ENCODE measurements around the gene SAP30L. TPM values are rescaled to one million over a fixed set of nuclear protein-coding genes. Genes with fewer than 3 reads are reported as not detected.
A peak's percentile ranks its signal among the peaks of the same experiment; 100 is the strongest.

The SAP30L gene
- 43.2 TPM for total RNA-seq
- long read RNA-seq, full-length matches to known transcripts = 42 of 60 reads
- long read RNA-seq, partial matches to known transcripts = 2 of 60 reads
- long read RNA-seq, other reads (novel, unspliced or antisense) = 16 of 60 reads

GRCh38 chr5:154445422-154446194 lies at the start of gene SAP30L:
Gene SAP30L (plus strand): TSS chr5:154445997. CDS start chr5:154446605, 608 bp downstream.
- peak; percentile 97 for DNase-seq
- Histone ChIP-seq H3K9me3 (no peaks in the 10 kb centered on the region), H3K36me3 (peaks cover 16% of the 10 kb centered on the region), H3K27me3 (no peaks in the 10 kb centered on the region), H3K27ac (peak within 1 kb of the TSS; percentile 88), H3K4me3 (peak within 1 kb of the TSS; percentile 96), H3K4me1 (peaks cover 30% of the 10 kb centered on the region)
- peak; percentile 98 for ATAC-seq
- TF ChIP-seq CTCF (IDR thresholded peaks at IDR 0.05) = no peak
- intact Hi-C loops (cut with DNase I) = no loop called here

GRCh38 chr5:154396128-154396527 lies 49.7 kb upstream of the SAP30L start:
- H3K27ac ChIP-seq = no peak overlapping the region
- H3K27me3 ChIP-seq = no peaks in the 10 kb centered on the region
- H3K4me1 ChIP-seq = no peaks in the 10 kb centered on the region
- TF ChIP-seq CTCF (IDR thresholded peaks at IDR 0.05) = no peak
- no peak overlapping the region for H3K4me3 ChIP-seq
- peaks cover 21% of the 10 kb centered on the region for H3K36me3 ChIP-seq
- DNase-seq (no peak), ATAC-seq (no peak)
- H3K9me3 ChIP-seq = no peaks in the 10 kb centered on the region
- intact Hi-C loops (cut with DNase I) = no loop called here

GRCh38 chr5:154397652-154398406 lies 48.0 kb upstream of the SAP30L start:
- intact Hi-C loops (cut with DNase I) = no loop called here
- peaks cover 18% of the 10 kb centered on the region for H3K36me3 ChIP-seq
- no peaks in the 10 kb centered on the region for H3K4me1 ChIP-seq
- no peaks in the 10 kb centered on the region for H3K27me3 ChIP-seq
- H3K9me3 ChIP-seq = no peaks in the 10 kb centered on the region
- ATAC-seq (peak; percentile 29), DNase-seq (no peak)
- H3K4me3 ChIP-seq = no peak overlapping the region
- no peak overlapping the region for H3K27ac ChIP-seq
- no peak for TF ChIP-seq CTCF (IDR thresholded peaks at IDR 0.05)

- no peaks in the 10 kb centered on the region for H3K9me3 ChIP-seq
- ATAC-seq (no peak), DNase-seq (no peak)
- TF ChIP-seq CTCF (IDR thresholded peaks at IDR 0.05) = no peak
- no peak overlapping the region for H3K27ac ChIP-seq
- intact Hi-C loops (cut with DNase I) = loop anchor here (10.0 kb wide), 1 partner anchor 196 kb away; no protein-coding TSS in a partner anchor
- peaks cover 4% of the 10 kb centered on the region for H3K4me1 ChIP-seq
- no peak overlapping the region for H3K4me3 ChIP-seq
- peaks cover 6% of the 10 kb centered on the region for H3K36me3 ChIP-seq
- H3K27me3 ChIP-seq = no peaks in the 10 kb centered on the region
These were observed 45.1 kb upstream of the SAP30L start for GRCh38 chr5:154400678-154401077.

- Histone ChIP-seq H3K36me3 (peaks cover 6% of the 10 kb centered on the region), H3K4me1 (peaks cover 4% of the 10 kb centered on the region), H3K27me3 (no peaks in the 10 kb centered on the region), H3K27ac (no peak overlapping the region), H3K9me3 (no peaks in the 10 kb centered on the region), H3K4me3 (no peak overlapping the region)
- intact Hi-C loops (cut with DNase I) = loop anchor here (10.0 kb wide), 1 partner anchor 197 kb away; no protein-coding TSS in a partner anchor
- no peak for TF ChIP-seq CTCF (IDR thresholded peaks at IDR 0.05)
- DNase-seq (no peak), ATAC-seq (no peak)
These were observed 44.4 kb upstream of the SAP30L start for GRCh38 chr5:154401355-154401754.

Data from upper lobe of right lung (tissue), 1 donor.